Liver (tissue), 9 donors: Measurements from ENCODE around the gene CSTF2T. TPM values are rescaled to one million over a fixed set of nuclear protein-coding genes. Genes with fewer than 3 reads are reported as not detected.

Experiments used
- DNase-seq: peaks from one replicate; pipeline ENCODE4 v3.0.0-alpha.2; 2017; ENCODE audit warnings: low spot score
- H3K27ac ChIP-seq, 2 donors: one replicate each; pipeline ENCODE4 v1.7.0; 2013; ENCODE audit warnings: inconsistent platforms in 2 of 2, low read length in 2 of 2, control low read depth in 1 of 2, low read depth in 1 of 2, mild to moderate bottlenecking in 1 of 2
- H3K27me3 ChIP-seq, 4 donors: one replicate each; pipeline versions ENCODE4 v1.6.1 to v1.7.0; 2013; ENCODE audit warnings: low read length in 3 of 4, inconsistent platforms in 1 of 4, mild to moderate bottlenecking in 1 of 4, moderate library complexity in 1 of 4; ENCODE audit not compliant: control insufficient read depth in 4 of 4, insufficient read depth in 4 of 4
- H3K36me3 ChIP-seq, 4 donors: one replicate each; pipeline versions ENCODE4 v1.6.1 to v1.7.0; 2013; ENCODE audit warnings: low read length in 3 of 4, mild to moderate bottlenecking in 3 of 4, low read depth in 1 of 4, moderate library complexity in 1 of 4; ENCODE audit not compliant: control insufficient read depth in 4 of 4, insufficient read depth in 3 of 4
- H3K4me1 ChIP-seq, 4 donors: one replicate each; pipeline versions ENCODE4 v1.6.1 to v1.7.0; 2013; ENCODE audit warnings: low read length in 3 of 4, mild to moderate bottlenecking in 3 of 4, moderate library complexity in 1 of 4; ENCODE audit not compliant: control insufficient read depth in 4 of 4, insufficient read depth in 4 of 4
- H3K4me3 ChIP-seq, 3 donors: one replicate each; pipeline versions ENCODE4 v1.6.1 to v1.7.0; 2013; ENCODE audit warnings: low read length in 3 of 3, control low read depth in 1 of 3, low read depth in 1 of 3, mild to moderate bottlenecking in 1 of 3
- H3K9ac ChIP-seq, 2 donors: one replicate each; pipeline ENCODE4 v1.7.0; 2013; ENCODE audit warnings: low read length in 2 of 2, mild to moderate bottlenecking in 2 of 2, moderate library complexity in 2 of 2, control low read depth in 1 of 2, low read depth in 1 of 2
- H3K9me3 ChIP-seq, 4 donors: one replicate each; pipeline versions ENCODE4 v1.6.1 to v1.7.0; 2013; ENCODE audit warnings: low read length in 3 of 4; ENCODE audit not compliant: control insufficient read depth in 4 of 4
- EGR1 ChIP-seq, 2 donors: IDR thresholded peaks; 2 replicates each; pipeline ENCODE4 v1.6.1; 2016 to 2018; ENCODE audit warnings: antibody characterized with exemption in 2 of 2, low read depth in 2 of 2
- GABPA ChIP-seq, 2 donors: IDR thresholded peaks in 1 of 2; conservative IDR thresholded peaks in 1 of 2; 2 replicates each; pipeline ENCODE4 v1.6.1; 2016; ENCODE audit warnings: antibody characterized with exemption in 2 of 2, mild to moderate bottlenecking in 1 of 2, moderate library complexity in 1 of 2
- HNF4A ChIP-seq, 2 donors: conservative IDR thresholded peaks; 2 replicates each; pipeline ENCODE4 v1.6.1; 2016; ENCODE audit warnings: antibody characterized with exemption in 2 of 2, mild to moderate bottlenecking in 2 of 2
- HNF4G ChIP-seq: IDR thresholded peaks from 2 replicates; pipeline ENCODE4 v1.6.1; 2016; ENCODE audit warnings: antibody characterized with exemption
- JUND ChIP-seq, 2 donors: IDR thresholded peaks; 2 replicates each; pipeline ENCODE4 v1.6.1; 2016; ENCODE audit warnings: antibody characterized with exemption in 2 of 2
- NR2F2 ChIP-seq: IDR thresholded peaks from 2 replicates; pipeline ENCODE4 v1.6.1; 2016; ENCODE audit warnings: antibody characterized with exemption
- RAD21 ChIP-seq, 2 donors: IDR thresholded peaks; 2 replicates each; pipeline ENCODE4 v1.6.1; 2016; ENCODE audit warnings: antibody characterized with exemption in 2 of 2, mild to moderate bottlenecking in 2 of 2
- RXRA ChIP-seq, 2 donors: IDR thresholded peaks; 2 replicates each; pipeline ENCODE4 v1.6.1; 2017 to 2018; ENCODE audit warnings: antibody characterized with exemption in 2 of 2, mild to moderate bottlenecking in 1 of 2
- SP1 ChIP-seq: IDR thresholded peaks from 2 replicates; pipeline ENCODE4 v1.6.1; 2018; ENCODE audit warnings: antibody characterized with exemption, mild to moderate bottlenecking
- YY1 ChIP-seq: IDR thresholded peaks from 2 replicates; pipeline ENCODE4 v1.6.1; 2016; ENCODE audit warnings: antibody characterized with exemption, mild to moderate bottlenecking
- WGBS: extraction: QIAGEN DNeasy Blood & Tissue Kit; methylation state at CpG from one replicate; pipeline ENCODE4 v1.1.7; 2013; 5-methylcytosine and 5-hydroxymethylcytosine counted together
- polyA plus RNA-seq, 2 donors: library from polyadenylated mRNA; stranded (reverse) in 1 of 2; unstranded in 1 of 2; fragments of 200-250 nt in 1 of 2; fragments of >200 nt in 1 of 2; fragmentation: Nextera tagmentation in 1 of 2; extraction: Ambion mirVana in 1 of 2; gene quantifications; one replicate each; pipeline versions ENCODE4 v1.2.1 to v1.2.3, GENCODE V29; 2013 to 2015
- total RNA-seq, 2 donors: library from RNA; depleted of rRNA; stranded (reverse); fragments of >200 nt; gene quantifications; one replicate each; pipeline ENCODE4 v1.2.3, GENCODE V29; 2014
- TF ChIP-seq, protein P1 (sequence below): IDR thresholded peaks from 2 replicates; pipeline ENCODE4 v1.6.1; 2016; ENCODE audit warnings: antibody characterized with exemption
- TF ChIP-seq, protein P2 (sequence below): IDR thresholded peaks from 2 replicates; pipeline ENCODE4 v1.6.1; 2016; ENCODE audit warnings: antibody characterized with exemption, mild to moderate bottlenecking
- TF ChIP-seq, protein P3 (sequence below): IDR thresholded peaks from 2 replicates; pipeline ENCODE4 v1.6.1; 2016; ENCODE audit warnings: antibody characterized with exemption
- TF ChIP-seq, protein P4 (sequence below): IDR thresholded peaks from 2 replicates; pipeline ENCODE4 v1.6.1; 2016; ENCODE audit warnings: antibody characterized with exemption
- donor health status: healthy.
- donor health status: healthy.
- donor health status: healthy.
- donor health status: healthy.
- donor health status: healthy.

Gene CSTF2T
- total and polyA plus RNA-seq, 4 donors = 2.7 to 14.2 (median 9.4) TPM

DNA sequence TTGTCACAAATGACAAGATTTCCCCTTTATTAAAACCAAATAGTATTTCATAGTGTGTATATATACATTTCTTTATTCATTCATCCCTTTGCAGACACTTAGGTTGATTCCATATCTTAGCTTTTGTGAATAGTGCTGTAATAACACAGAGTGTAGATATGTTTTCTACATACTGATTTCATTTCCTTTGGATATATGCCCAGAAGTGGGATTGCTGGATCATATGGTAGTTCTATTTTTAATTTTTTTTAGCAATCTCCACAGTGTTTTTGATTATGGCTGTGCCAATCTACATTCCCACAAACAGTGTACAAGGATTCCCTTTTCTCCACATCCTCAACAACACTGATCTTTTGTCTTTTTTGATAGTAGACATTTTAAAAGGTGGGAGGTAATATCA lies 46.4 kb downstream of the CSTF2T start (continued):
- no peak for TF ChIP-seq YY1
- TF ChIP-seq RXRA (IDR thresholded peaks at IDR 0.05) = no peak
- TF ChIP-seq, protein P1, sequence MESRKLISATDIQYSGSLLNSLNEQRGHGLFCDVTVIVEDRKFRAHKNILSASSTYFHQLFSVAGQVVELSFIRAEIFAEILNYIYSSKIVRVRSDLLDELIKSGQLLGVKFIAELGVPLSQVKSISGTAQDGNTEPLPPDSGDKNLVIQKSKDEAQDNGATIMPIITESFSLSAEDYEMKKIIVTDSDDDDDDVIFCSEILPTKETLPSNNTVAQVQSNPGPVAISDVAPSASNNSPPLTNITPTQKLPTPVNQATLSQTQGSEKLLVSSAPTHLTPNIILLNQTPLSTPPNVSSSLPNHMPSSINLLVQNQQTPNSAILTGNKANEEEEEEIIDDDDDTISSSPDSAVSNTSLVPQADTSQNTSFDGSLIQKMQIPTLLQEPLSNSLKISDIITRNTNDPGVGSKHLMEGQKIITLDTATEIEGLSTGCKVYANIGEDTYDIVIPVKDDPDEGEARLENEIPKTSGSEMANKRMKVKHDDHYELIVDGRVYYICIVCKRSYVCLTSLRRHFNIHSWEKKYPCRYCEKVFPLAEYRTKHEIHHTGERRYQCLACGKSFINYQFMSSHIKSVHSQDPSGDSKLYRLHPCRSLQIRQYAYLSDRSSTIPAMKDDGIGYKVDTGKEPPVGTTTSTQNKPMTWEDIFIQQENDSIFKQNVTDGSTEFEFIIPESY = no peak
- TF ChIP-seq RAD21 (IDR thresholded peaks at IDR 0.05) = no peak
- TF ChIP-seq GABPA (IDR thresholded peaks at IDR 0.05 in 1 of 2, conservative IDR thresholded peaks at IDR 0.05 in 1 of 2) = no peak
- TF ChIP-seq HNF4G = no peak
- TF ChIP-seq HNF4A (conservative IDR thresholded peaks at IDR 0.05) = no peak

DNA sequence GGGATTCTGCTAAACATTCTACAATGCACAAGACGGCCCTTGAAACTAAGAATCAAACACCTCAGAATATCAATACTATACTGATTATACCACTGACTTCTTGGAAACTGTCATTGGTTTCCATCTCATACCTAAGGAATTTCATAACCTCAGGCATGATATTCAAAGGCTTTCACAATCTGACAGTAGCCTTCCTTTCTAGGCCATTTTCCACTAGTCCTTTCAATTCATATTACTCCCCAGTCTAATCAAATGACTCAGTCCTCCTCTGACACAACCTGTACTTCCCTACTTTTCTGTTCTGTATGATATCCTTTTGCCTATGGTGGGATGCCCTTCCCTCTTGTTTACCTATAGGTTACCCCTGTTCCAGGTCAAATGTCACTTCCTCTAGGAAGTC lies 48.3 kb downstream of the CSTF2T start:
- Histone ChIP-seq H3K4me1 (no peaks in the 10 kb centered on the region), H3K9ac (no peak overlapping the region), H3K27ac (no peak overlapping the region), H3K4me3 (no peak overlapping the region), H3K36me3 (no peaks in the 10 kb centered on the region), H3K9me3 (no peaks in the 10 kb centered on the region), H3K27me3 (peaks cover 0 to 4% (median under 1%) of the 10 kb centered on the region in 4 donors)
- 79% methylated on average over 1 of the region's 1 CpG for WGBS
- TF ChIP-seq YY1 = no peak
- no peak for TF ChIP-seq JUND (IDR thresholded peaks at IDR 0.05)
- no peak for TF ChIP-seq RAD21 (IDR thresholded peaks at IDR 0.05)
- TF ChIP-seq SP1 = no peak
- TF ChIP-seq, protein P2, sequence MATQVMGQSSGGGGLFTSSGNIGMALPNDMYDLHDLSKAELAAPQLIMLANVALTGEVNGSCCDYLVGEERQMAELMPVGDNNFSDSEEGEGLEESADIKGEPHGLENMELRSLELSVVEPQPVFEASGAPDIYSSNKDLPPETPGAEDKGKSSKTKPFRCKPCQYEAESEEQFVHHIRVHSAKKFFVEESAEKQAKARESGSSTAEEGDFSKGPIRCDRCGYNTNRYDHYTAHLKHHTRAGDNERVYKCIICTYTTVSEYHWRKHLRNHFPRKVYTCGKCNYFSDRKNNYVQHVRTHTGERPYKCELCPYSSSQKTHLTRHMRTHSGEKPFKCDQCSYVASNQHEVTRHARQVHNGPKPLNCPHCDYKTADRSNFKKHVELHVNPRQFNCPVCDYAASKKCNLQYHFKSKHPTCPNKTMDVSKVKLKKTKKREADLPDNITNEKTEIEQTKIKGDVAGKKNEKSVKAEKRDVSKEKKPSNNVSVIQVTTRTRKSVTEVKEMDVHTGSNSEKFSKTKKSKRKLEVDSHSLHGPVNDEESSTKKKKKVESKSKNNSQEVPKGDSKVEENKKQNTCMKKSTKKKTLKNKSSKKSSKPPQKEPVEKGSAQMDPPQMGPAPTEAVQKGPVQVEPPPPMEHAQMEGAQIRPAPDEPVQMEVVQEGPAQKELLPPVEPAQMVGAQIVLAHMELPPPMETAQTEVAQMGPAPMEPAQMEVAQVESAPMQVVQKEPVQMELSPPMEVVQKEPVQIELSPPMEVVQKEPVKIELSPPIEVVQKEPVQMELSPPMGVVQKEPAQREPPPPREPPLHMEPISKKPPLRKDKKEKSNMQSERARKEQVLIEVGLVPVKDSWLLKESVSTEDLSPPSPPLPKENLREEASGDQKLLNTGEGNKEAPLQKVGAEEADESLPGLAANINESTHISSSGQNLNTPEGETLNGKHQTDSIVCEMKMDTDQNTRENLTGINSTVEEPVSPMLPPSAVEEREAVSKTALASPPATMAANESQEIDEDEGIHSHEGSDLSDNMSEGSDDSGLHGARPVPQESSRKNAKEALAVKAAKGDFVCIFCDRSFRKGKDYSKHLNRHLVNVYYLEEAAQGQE = no peak
- DNase-seq = no peak

DNA sequence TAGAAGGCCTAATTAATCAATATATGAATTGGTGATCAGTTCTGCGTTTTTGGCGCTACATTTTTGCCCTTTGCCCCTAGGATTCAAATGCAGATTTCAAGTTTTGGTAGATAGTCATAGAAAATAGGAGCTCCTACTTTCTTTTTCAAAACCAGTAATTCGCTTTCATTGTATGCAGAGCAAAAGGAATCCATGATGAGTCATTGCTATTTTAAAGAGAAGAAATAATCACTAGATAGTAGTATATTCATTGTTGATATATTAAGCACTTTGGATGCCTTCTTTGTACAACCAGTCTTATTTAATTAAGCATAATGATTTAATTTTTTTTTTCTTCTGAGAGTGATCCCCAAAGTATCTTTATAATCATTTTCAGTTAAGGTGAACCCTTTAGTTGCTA lies 50.3 kb downstream of the CSTF2T start:
- no peak overlapping the region for H3K27ac ChIP-seq
- no peaks in the 10 kb centered on the region for H3K36me3 ChIP-seq
- no peaks in the 10 kb centered on the region for H3K27me3 ChIP-seq
- H3K9me3 ChIP-seq = no peaks in the 10 kb centered on the region
- H3K4me1 ChIP-seq = no peaks in the 10 kb centered on the region
- no peak for TF ChIP-seq EGR1 (IDR thresholded peaks at IDR 0.05; ENCODE audit: low read depth in 2 of 2)
- no peak for TF ChIP-seq RAD21 (IDR thresholded peaks at IDR 0.05)
- TF ChIP-seq, protein P3, sequence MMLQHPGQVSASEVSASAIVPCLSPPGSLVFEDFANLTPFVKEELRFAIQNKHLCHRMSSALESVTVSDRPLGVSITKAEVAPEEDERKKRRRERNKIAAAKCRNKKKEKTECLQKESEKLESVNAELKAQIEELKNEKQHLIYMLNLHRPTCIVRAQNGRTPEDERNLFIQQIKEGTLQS = no peak
- no peak for TF ChIP-seq HNF4A (conservative IDR thresholded peaks at IDR 0.05)
- TF ChIP-seq NR2F2 = no peak
- TF ChIP-seq, protein P4, sequence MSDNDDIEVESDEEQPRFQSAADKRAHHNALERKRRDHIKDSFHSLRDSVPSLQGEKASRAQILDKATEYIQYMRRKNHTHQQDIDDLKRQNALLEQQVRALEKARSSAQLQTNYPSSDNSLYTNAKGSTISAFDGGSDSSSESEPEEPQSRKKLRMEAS = no peak
- 92% methylated on average over 3 of the region's 3 CpGs for WGBS
- no peak overlapping the region for H3K9ac ChIP-seq
- no peak overlapping the region for H3K4me3 ChIP-seq
- no peak for DNase-seq
